Measurements from ENCODE around the gene CHMP3.

The CHMP3 gene

GRCh38 chr2:86487062-86487461 lies 76.2 kb downstream of the CHMP3 start:
- Histone ChIP-seq H3K18ac (ENCODE audit: low read length) (no peak overlapping the region), H2BK12ac (ENCODE audit: low read length) (no peak overlapping the region), H2AFZ (ENCODE audit: low read length) (no peak overlapping the region), H3K4me3 (ENCODE audit: low read length in 2 of 2) (no peak overlapping the region), H3K14ac (ENCODE audit: low read length) (no peak overlapping the region), H2BK120ac (ENCODE audit: low read depth, low read length) (no peak overlapping the region), H2AK5ac (ENCODE audit: low read depth, low read length) (no peak overlapping the region), H3K23ac (ENCODE audit: low read depth, low read length, poor library complexity) (no peak overlapping the region), H3K4me2 (ENCODE audit: insufficient read depth, low read length, poor library complexity, severe bottlenecking) (no peak overlapping the region), H3K4me1 (ENCODE audit: control insufficient read depth in 2 of 2, insufficient read depth in 1 of 2, low read depth in 1 of 2, low read length in 2 of 2) (no peaks in the 10 kb centered on the region), H3K9me3 (replicated peaks in 1 of 2; ENCODE audit: control insufficient read depth in 2 of 2, insufficient read depth in 1 of 2, low read depth in 1 of 2, low read length in 2 of 2) (no peaks in the 10 kb centered on the region), H4K8ac (ENCODE audit: low read depth, low read length) (no peak overlapping the region), H3K36me3 (replicated peaks in 1 of 2; ENCODE audit: control insufficient read depth in 2 of 2, insufficient read depth in 2 of 2, low read length in 2 of 2) (peaks cover 51 to 100% of the 10 kb centered on the region in 2 donors), H3K27ac (replicated peaks; ENCODE audit: low read length) (no peak overlapping the region), H2BK5ac (ENCODE audit: low read length) (no peak overlapping the region), H3K27me3 (ENCODE audit: control insufficient read depth in 3 of 3, insufficient read depth in 3 of 3, low read depth in 1 of 3, low read length in 3 of 3) (no peaks in the 10 kb centered on the region), H3K4ac (ENCODE audit: low read length) (no peak overlapping the region), H3K9ac (ENCODE audit: low read depth, low read length, poor library complexity) (no peak overlapping the region), H2BK15ac (ENCODE audit: low read length) (no peak overlapping the region), H3K79me1 (ENCODE audit: low read depth, low read length) (no peaks in the 10 kb centered on the region), H4K91ac (ENCODE audit: low read depth, low read length, poor library complexity) (no peak overlapping the region)
- DNase-seq (ENCODE audit: low spot score): no peak
- WGBS, 2 donors (ENCODE audit: extremely low coverage in 2 of 2, insufficient read length in 2 of 2, insufficient replicate concordance in 1 of 2): no CpG with 5 or more reads among the region's 2 CpGs

- no peak overlapping the region for H4K8ac ChIP-seq (ENCODE audit: low read depth, low read length)
- H3K4me3 ChIP-seq (ENCODE audit: low read length in 2 of 2): no peak overlapping the region
- no peak overlapping the region for H2AFZ ChIP-seq (ENCODE audit: low read length)
- no CpG with 5 or more reads among the region's 3 CpGs for WGBS, 2 donors (ENCODE audit: extremely low coverage in 2 of 2, insufficient read length in 2 of 2, insufficient replicate concordance in 1 of 2)
- no peak overlapping the region for H3K27ac ChIP-seq (replicated peaks; ENCODE audit: low read length)
- no peak overlapping the region for H2BK15ac ChIP-seq (ENCODE audit: low read length)
- no peak overlapping the region for H2BK5ac ChIP-seq (ENCODE audit: low read length)
- no peak overlapping the region for H3K9ac ChIP-seq (ENCODE audit: low read depth, low read length, poor library complexity)
- H2AK5ac ChIP-seq (ENCODE audit: low read depth, low read length): no peak overlapping the region
- H3K4ac ChIP-seq (ENCODE audit: low read length): no peak overlapping the region
- no peak overlapping the region for H3K4me2 ChIP-seq (ENCODE audit: insufficient read depth, low read length, poor library complexity, severe bottlenecking)
- H3K14ac ChIP-seq (ENCODE audit: low read length): no peak overlapping the region
- no peak overlapping the region for H4K91ac ChIP-seq (ENCODE audit: low read depth, low read length, poor library complexity)
- H3K4me1 ChIP-seq (ENCODE audit: control insufficient read depth in 2 of 2, insufficient read depth in 1 of 2, low read depth in 1 of 2, low read length in 2 of 2): no peaks in the 10 kb centered on the region
- no peak overlapping the region for H2BK12ac ChIP-seq (ENCODE audit: low read length)
- H2BK120ac ChIP-seq (ENCODE audit: low read depth, low read length): no peak overlapping the region
- DNase-seq (ENCODE audit: low spot score): no peak
- no peak overlapping the region for H3K18ac ChIP-seq (ENCODE audit: low read length)
- no peaks in the 10 kb centered on the region for H3K27me3 ChIP-seq (ENCODE audit: control insufficient read depth in 3 of 3, insufficient read depth in 3 of 3, low read depth in 1 of 3, low read length in 3 of 3)
- H3K23ac ChIP-seq (ENCODE audit: low read depth, low read length, poor library complexity): no peak overlapping the region
- H3K79me1 ChIP-seq (ENCODE audit: low read depth, low read length): no peaks in the 10 kb centered on the region
- H3K36me3 ChIP-seq (replicated peaks in 1 of 2; ENCODE audit: control insufficient read depth in 2 of 2, insufficient read depth in 2 of 2, low read length in 2 of 2): peaks cover 49 to 100% of the 10 kb centered on the region in 2 donors
- no peaks in the 10 kb centered on the region for H3K9me3 ChIP-seq (replicated peaks in 1 of 2; ENCODE audit: control insufficient read depth in 2 of 2, insufficient read depth in 1 of 2, low read depth in 1 of 2, low read length in 2 of 2)
These were observed 77.4 kb downstream of the CHMP3 start for GRCh38 chr2:86485802-86486201.

GRCh38 chr2:86485103-86485502 lies 78.1 kb downstream of the CHMP3 start:
- Histone ChIP-seq H2AK5ac (ENCODE audit: low read depth, low read length) (no peak overlapping the region), H3K36me3 (replicated peaks in 1 of 2; ENCODE audit: control insufficient read depth in 2 of 2, insufficient read depth in 2 of 2, low read length in 2 of 2) (peaks cover 48 to 100% of the 10 kb centered on the region in 2 donors), H3K4me2 (ENCODE audit: insufficient read depth, low read length, poor library complexity, severe bottlenecking) (no peak overlapping the region), H3K27me3 (ENCODE audit: control insufficient read depth in 3 of 3, insufficient read depth in 3 of 3, low read depth in 1 of 3, low read length in 3 of 3) (no peaks in the 10 kb centered on the region), H3K4ac (ENCODE audit: low read length) (no peak overlapping the region), H4K91ac (ENCODE audit: low read depth, low read length, poor library complexity) (no peak overlapping the region), H2BK12ac (ENCODE audit: low read length) (no peak overlapping the region), H3K4me1 (ENCODE audit: control insufficient read depth in 2 of 2, insufficient read depth in 1 of 2, low read depth in 1 of 2, low read length in 2 of 2) (no peaks in the 10 kb centered on the region), H2BK5ac (ENCODE audit: low read length) (no peak overlapping the region), H3K4me3 (ENCODE audit: low read length in 2 of 2) (no peak overlapping the region), H3K9me3 (replicated peaks in 1 of 2; ENCODE audit: control insufficient read depth in 2 of 2, insufficient read depth in 1 of 2, low read depth in 1 of 2, low read length in 2 of 2) (no peaks in the 10 kb centered on the region), H3K27ac (replicated peaks; ENCODE audit: low read length) (no peak overlapping the region), H3K18ac (ENCODE audit: low read length) (no peak overlapping the region), H4K8ac (ENCODE audit: low read depth, low read length) (no peak overlapping the region), H2BK15ac (ENCODE audit: low read length) (no peak overlapping the region), H2BK120ac (ENCODE audit: low read depth, low read length) (no peak overlapping the region), H3K23ac (ENCODE audit: low read depth, low read length, poor library complexity) (no peak overlapping the region), H3K9ac (ENCODE audit: low read depth, low read length, poor library complexity) (no peak overlapping the region), H3K14ac (ENCODE audit: low read length) (no peak overlapping the region), H2AFZ (ENCODE audit: low read length) (no peak overlapping the region), H3K79me1 (ENCODE audit: low read depth, low read length) (no peaks in the 10 kb centered on the region)
- DNase-seq (ENCODE audit: low spot score): no peak

GRCh38 chr2:86484385-86484784 lies 78.9 kb downstream of the CHMP3 start:
- Histone ChIP-seq H3K4me1 (ENCODE audit: control insufficient read depth in 2 of 2, insufficient read depth in 1 of 2, low read depth in 1 of 2, low read length in 2 of 2) (no peaks in the 10 kb centered on the region), H2BK5ac (ENCODE audit: low read length) (no peak overlapping the region), H3K27me3 (ENCODE audit: control insufficient read depth in 3 of 3, insufficient read depth in 3 of 3, low read depth in 1 of 3, low read length in 3 of 3) (no peaks in the 10 kb centered on the region), H4K91ac (ENCODE audit: low read depth, low read length, poor library complexity) (no peak overlapping the region), H2BK12ac (ENCODE audit: low read length) (no peak overlapping the region), H3K14ac (ENCODE audit: low read length) (no peak overlapping the region), H4K8ac (ENCODE audit: low read depth, low read length) (no peak overlapping the region), H3K9me3 (replicated peaks in 1 of 2; ENCODE audit: control insufficient read depth in 2 of 2, insufficient read depth in 1 of 2, low read depth in 1 of 2, low read length in 2 of 2) (no peaks in the 10 kb centered on the region), H2AFZ (ENCODE audit: low read length) (no peak overlapping the region), H2AK5ac (ENCODE audit: low read depth, low read length) (no peak overlapping the region), H2BK120ac (ENCODE audit: low read depth, low read length) (no peak overlapping the region), H2BK15ac (ENCODE audit: low read length) (no peak overlapping the region), H3K18ac (ENCODE audit: low read length) (no peak overlapping the region), H3K4ac (ENCODE audit: low read length) (no peak overlapping the region), H3K4me3 (ENCODE audit: low read length in 2 of 2) (no peak overlapping the region), H3K23ac (ENCODE audit: low read depth, low read length, poor library complexity) (no peak overlapping the region), H3K36me3 (replicated peaks in 1 of 2; ENCODE audit: control insufficient read depth in 2 of 2, insufficient read depth in 2 of 2, low read length in 2 of 2) (peaks cover 43 to 100% of the 10 kb centered on the region in 2 donors), H3K79me1 (ENCODE audit: low read depth, low read length) (no peaks in the 10 kb centered on the region), H3K27ac (replicated peaks; ENCODE audit: low read length) (no peak overlapping the region), H3K4me2 (ENCODE audit: insufficient read depth, low read length, poor library complexity, severe bottlenecking) (no peak overlapping the region), H3K9ac (ENCODE audit: low read depth, low read length, poor library complexity) (no peak overlapping the region)
- no CpG with 5 or more reads among the region's 3 CpGs for WGBS, 2 donors (ENCODE audit: extremely low coverage in 2 of 2, insufficient read length in 2 of 2, insufficient replicate concordance in 1 of 2)
- no peak for DNase-seq (ENCODE audit: low spot score)
